Neural cell (in vitro differentiated cells): Measurements from ENCODE around the gene COX8A.

ENCODE experiments used
- CTCF ChIP-seq: fragments of 450-650 bp; IDR thresholded peaks from 2 replicates; pipeline ENCODE4 v1.5.1; 2014; ENCODE audit warnings: antibody characterized with exemption, mild to moderate bottlenecking, moderate library complexity; ENCODE audit not compliant: poor library complexity, severe bottlenecking
- EZH2 ChIP-seq: fragments of 200-600, 300-800 bp; shearing (Covaris generic), sonication (generic); IDR thresholded peaks from 2 replicates; pipeline ENCODE4 v1.6.1; 2014; ENCODE audit warnings: antibody characterized with exemption, low read length, borderline replicate concordance, mild to moderate bottlenecking; ENCODE audit not compliant: insufficient read depth, poor library complexity, severe bottlenecking
- MXI1 ChIP-seq: fragments of 450-650 bp; conservative IDR thresholded peaks from 2 replicates; pipeline ENCODE4 v1.6.1; 2014; ENCODE audit warnings: antibody characterized with exemption, mild to moderate bottlenecking; ENCODE audit not compliant: poor library complexity, severe bottlenecking
- POLR2AphosphoS5 ChIP-seq: IDR thresholded peaks from 2 replicates; pipeline ENCODE4 v1.6.1; 2012

GRCh38 chr11:63939397-63939891 is 35.0 kb upstream of the COX8A start:
- no peak for TF ChIP-seq CTCF
- no peak for TF ChIP-seq MXI1
- no peak for TF ChIP-seq EZH2
- no peak for TF ChIP-seq POLR2AphosphoS5
